ENCODE measurements around the gene PTS. TPM values are rescaled to one million over a fixed set of nuclear protein-coding genes. Genes with fewer than 3 reads are reported as not detected.

The PTS gene
- total RNA-seq, 1 donor from 2014 or later: 30.4 TPM

DNA sequence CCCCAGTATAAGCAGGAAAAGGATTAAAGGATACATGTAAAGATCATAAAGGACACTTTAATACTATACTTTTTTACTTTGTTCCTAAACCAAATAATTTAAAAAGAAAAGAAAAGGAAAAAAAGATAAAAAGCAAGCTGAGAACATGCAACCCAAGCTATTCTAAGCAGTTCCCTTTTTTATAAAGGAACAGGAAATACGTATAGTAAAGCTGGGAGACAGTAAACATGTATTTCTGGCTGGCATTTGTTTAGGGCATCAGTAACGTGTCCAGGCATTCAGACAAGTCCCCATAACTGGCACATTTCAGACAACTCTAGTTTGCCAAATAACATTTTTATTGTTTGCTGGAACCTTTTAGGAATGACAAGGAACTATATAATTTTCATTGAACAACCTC lies 26.0 kb upstream of the PTS start:
- TF ChIP-seq, protein P1, sequence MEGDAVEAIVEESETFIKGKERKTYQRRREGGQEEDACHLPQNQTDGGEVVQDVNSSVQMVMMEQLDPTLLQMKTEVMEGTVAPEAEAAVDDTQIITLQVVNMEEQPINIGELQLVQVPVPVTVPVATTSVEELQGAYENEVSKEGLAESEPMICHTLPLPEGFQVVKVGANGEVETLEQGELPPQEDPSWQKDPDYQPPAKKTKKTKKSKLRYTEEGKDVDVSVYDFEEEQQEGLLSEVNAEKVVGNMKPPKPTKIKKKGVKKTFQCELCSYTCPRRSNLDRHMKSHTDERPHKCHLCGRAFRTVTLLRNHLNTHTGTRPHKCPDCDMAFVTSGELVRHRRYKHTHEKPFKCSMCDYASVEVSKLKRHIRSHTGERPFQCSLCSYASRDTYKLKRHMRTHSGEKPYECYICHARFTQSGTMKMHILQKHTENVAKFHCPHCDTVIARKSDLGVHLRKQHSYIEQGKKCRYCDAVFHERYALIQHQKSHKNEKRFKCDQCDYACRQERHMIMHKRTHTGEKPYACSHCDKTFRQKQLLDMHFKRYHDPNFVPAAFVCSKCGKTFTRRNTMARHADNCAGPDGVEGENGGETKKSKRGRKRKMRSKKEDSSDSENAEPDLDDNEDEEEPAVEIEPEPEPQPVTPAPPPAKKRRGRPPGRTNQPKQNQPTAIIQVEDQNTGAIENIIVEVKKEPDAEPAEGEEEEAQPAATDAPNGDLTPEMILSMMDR (IDR thresholded peaks at IDR 0.05): no peak
- ChIA-PET CTCF (interaction anchor here (1.3 kb wide), 1 partner anchor 19 kb away, joined by 3 read pairs; no protein-coding TSS in a partner anchor), POLR2A (no interaction called here)
- peaks cover 2% of the 10 kb centered on the region for H3K27me3 Mint-ChIP-seq
- peaks cover 6% of the 10 kb centered on the region for H3K4me1 Mint-ChIP-seq
- no peak overlapping the region for H3K27ac Mint-ChIP-seq
- no peaks in the 10 kb centered on the region for H3K36me3 Mint-ChIP-seq (ENCODE audit: low read depth)
- no peaks in the 10 kb centered on the region for H3K9me3 Mint-ChIP-seq
- no peak for DNase-seq
- H3K4me3 Mint-ChIP-seq: no peak overlapping the region
- intact Hi-C loops (cut with micrococcal nuclease): no loop called here
- ATAC-seq (ENCODE audit: low read depth): no peak

DNA sequence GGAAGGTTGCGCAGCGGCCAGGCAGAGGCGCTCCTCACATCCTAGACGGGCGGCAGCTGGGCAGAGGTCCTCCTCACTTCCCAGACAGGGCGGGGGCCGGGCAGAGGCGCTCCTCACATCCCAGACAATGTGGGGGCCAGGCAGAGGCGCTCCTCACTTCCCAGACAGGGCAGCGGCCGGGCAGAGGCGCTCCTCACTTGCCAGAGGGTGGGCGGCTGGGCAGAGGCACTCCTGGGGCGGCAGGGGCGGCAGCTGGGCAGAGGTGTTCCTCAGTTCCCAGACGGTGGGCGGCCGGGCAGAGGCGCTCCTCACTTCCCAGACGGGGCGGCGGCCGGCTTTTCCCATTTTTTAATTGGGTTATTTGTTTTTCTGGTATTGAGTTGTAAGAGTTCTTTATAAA lies 20.2 kb upstream of the PTS start:
- TF ChIP-seq, protein P1 (IDR thresholded peaks at IDR 0.05): no peak
- ChIA-PET POLR2A (no interaction called here), CTCF (no interaction called here)
- Mint-ChIP-seq H3K36me3 (ENCODE audit: low read depth) (no peaks in the 10 kb centered on the region), H3K9me3 (no peaks in the 10 kb centered on the region), H3K4me1 (no peaks in the 10 kb centered on the region), H3K27ac (no peak overlapping the region), H3K27me3 (no peaks in the 10 kb centered on the region), H3K4me3 (no peak overlapping the region)
- intact Hi-C loops (cut with micrococcal nuclease): no loop called here
- no peak for ATAC-seq (ENCODE audit: low read depth)
- no peak for DNase-seq

DNA sequence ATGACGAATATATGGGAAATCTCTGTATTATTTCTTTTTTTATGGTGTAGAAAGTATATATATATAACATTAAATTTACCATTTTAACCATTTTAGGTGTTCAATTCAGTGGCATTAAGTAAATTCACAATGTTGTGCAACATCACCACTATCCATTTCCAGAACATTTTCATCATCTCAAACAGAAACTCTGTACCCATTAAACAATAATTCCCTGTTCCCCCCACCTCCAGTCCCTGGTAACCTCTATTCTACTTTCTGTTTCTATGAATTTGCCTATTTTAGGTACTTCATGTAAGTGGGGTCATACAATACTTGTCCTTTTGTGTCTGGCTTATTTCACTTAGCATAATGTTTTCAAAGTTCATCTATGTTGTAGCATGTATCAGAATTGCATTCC lies 15.3 kb upstream of the PTS start:
- ATAC-seq (ENCODE audit: low read depth) (no peak), DNase-seq (no peak)
- TF ChIP-seq, protein P1 (IDR thresholded peaks at IDR 0.05): no peak
- intact Hi-C loops (cut with micrococcal nuclease): loop anchor here (10.0 kb wide), 2 partner anchors 374 to 904 kb away; no protein-coding TSS in a partner anchor
- Mint-ChIP-seq H3K27me3 (no peaks in the 10 kb centered on the region), H3K27ac (no peak overlapping the region), H3K4me3 (no peak overlapping the region), H3K4me1 (peaks cover 7% of the 10 kb centered on the region), H3K36me3 (ENCODE audit: low read depth) (no peaks in the 10 kb centered on the region), H3K9me3 (no peaks in the 10 kb centered on the region)
- POLR2A ChIA-PET: no interaction called here
- CTCF ChIA-PET: no interaction called here

DNA sequence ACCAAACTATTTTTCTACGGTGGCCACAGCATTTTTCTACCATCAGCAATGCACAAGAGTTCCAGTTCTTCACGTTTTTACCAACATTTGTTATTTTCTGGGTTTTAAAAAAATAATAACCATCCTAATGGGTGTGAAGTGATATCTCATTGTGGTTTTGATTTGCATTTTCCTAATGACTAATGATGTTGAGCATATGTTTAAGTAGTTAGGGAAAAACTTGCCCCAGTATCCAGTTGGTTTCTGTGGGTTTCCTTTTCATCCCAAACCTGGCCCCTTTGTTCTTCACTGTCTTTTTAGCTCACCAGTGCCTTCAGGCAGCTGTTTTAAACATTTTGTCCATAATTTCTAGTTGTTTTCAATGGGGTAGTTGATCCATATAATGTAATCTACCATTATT lies 14.7 kb upstream of the PTS start:
- CTCF ChIA-PET: interaction anchor here (0.8 to 1.1 kb wide), 3 partner anchors 8 to 69 kb away, joined by 3 to 4 read pairs (median 3); no protein-coding TSS in a partner anchor
- H3K4me3 Mint-ChIP-seq: no peak overlapping the region
- intact Hi-C loops (cut with micrococcal nuclease): loop anchor here (10.0 kb wide), 2 partner anchors 373 to 903 kb away; no protein-coding TSS in a partner anchor
- no peaks in the 10 kb centered on the region for H3K9me3 Mint-ChIP-seq
- H3K4me1 Mint-ChIP-seq: peaks cover 7% of the 10 kb centered on the region
- H3K36me3 Mint-ChIP-seq (ENCODE audit: low read depth): no peaks in the 10 kb centered on the region
- DNase-seq: no peak
- POLR2A ChIA-PET: no interaction called here
- H3K27me3 Mint-ChIP-seq: no peaks in the 10 kb centered on the region
- H3K27ac Mint-ChIP-seq: no peak overlapping the region
- ATAC-seq (ENCODE audit: low read depth): no peak
- TF ChIP-seq, protein P1 (IDR thresholded peaks at IDR 0.05): no peak

DNA sequence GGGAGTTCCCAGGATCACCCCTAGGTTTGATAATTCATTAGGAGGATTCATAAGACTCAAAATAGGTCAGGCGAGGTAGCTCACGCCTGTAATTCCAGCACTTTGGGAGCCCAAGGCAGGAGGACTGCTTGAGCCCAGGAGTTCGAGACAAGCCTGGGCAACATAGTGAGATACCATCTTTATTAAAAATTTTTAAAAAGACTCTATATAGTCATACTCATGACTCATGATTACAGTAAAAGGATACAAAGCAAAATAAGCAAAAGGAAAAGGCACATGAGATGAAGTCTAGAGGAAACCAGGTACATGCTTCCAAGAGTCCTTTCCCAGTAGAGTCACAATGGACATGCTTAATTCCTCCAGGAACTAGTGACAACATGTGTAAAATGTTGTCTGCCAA lies 13.9 kb upstream of the PTS start:
- peaks cover 7% of the 10 kb centered on the region for H3K4me1 Mint-ChIP-seq
- ChIA-PET CTCF (interaction anchor here (0.8 to 1.1 kb wide), 3 partner anchors 8 to 68 kb away, joined by 3 to 4 read pairs (median 3); no protein-coding TSS in a partner anchor), POLR2A (no interaction called here)

More for the DNA sequence above, 13.9 kb upstream of the PTS start:
- Mint-ChIP-seq H3K27ac (no peak overlapping the region), H3K9me3 (no peaks in the 10 kb centered on the region), H3K36me3 (ENCODE audit: low read depth) (no peaks in the 10 kb centered on the region), H3K27me3 (no peaks in the 10 kb centered on the region), H3K4me3 (no peak overlapping the region)
- intact Hi-C loops (cut with micrococcal nuclease): loop anchor here (10.0 kb wide), 2 partner anchors 373 to 903 kb away; no protein-coding TSS in a partner anchor
- DNase-seq (no peak), ATAC-seq (ENCODE audit: low read depth) (no peak)
- TF ChIP-seq, protein P1 (IDR thresholded peaks at IDR 0.05): no peak

Data from activated B cell treated with CpG ODN at 0.5 μM for 24 hours (primary cell).